ENCODE data around the gene AFF1.

The AFF1 gene

GRCh38 chr4:87152310-87153041, 217.7 kb downstream of the AFF1 start:
- no peak for DNase-seq (ENCODE audit: low spot score)

- DNase-seq (ENCODE audit: low spot score): no peak
These were observed 218.5 kb downstream of the AFF1 start for GRCh38 chr4:87153078-87153870.

GRCh38 chr4:87165892-87166291, 231.1 kb downstream of the AFF1 start:
- no peak for DNase-seq (ENCODE audit: low spot score)

GRCh38 chr4:87166296-87166854, 231.6 kb downstream of the AFF1 start:
- DNase-seq (ENCODE audit: low spot score): no peak

GRCh38 chr4:87171944-87172343, 237.1 kb downstream of the AFF1 start:
- DNase-seq (ENCODE audit: low spot score): no peak

- no peak for DNase-seq (ENCODE audit: low spot score)
These were observed 239.9 kb downstream of the AFF1 start for GRCh38 chr4:87174672-87175071.

GRCh38 chr4:87179751-87180150, 244.9 kb downstream of the AFF1 start:
- DNase-seq (ENCODE audit: low spot score): no peak

- DNase-seq (ENCODE audit: low spot score): no peak
These were observed 246.0 kb downstream of the AFF1 start for GRCh38 chr4:87180767-87181166.

GRCh38 chr4:87185146-87185870, 250.5 kb downstream of the AFF1 start:
- DNase-seq (ENCODE audit: low spot score): no peak

- DNase-seq (ENCODE audit: low spot score): no peak
These were observed 253.2 kb downstream of the AFF1 start for GRCh38 chr4:87188048-87188447.

GRCh38 chr4:87188932-87189331, 254.1 kb downstream of the AFF1 start:
- DNase-seq (ENCODE audit: low spot score): no peak

All from NAMALWA (cell line).